ENCODE measurements around the gene TMEM158.

The TMEM158 gene

DNA sequence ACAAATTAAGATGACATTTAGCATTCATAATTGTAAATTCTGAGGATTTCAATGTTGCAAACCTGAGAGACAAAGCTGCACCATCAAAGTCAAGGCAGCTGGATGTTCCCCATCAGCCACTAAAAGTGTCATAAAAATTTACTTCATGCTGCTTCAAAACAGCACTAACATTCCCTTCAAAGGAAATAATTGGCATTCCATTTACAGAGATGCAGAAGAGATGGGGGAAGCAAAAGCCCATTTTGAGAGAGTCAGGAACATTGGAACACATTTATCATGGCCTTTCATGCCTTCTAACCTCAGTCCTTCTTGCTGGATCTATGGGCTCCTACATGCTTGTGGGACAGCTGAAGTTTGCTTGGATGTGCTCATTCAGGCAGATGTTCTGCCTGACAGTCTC lies 6.4 kb upstream of the TMEM158 start:
- DNase-seq: no peak

DNA sequence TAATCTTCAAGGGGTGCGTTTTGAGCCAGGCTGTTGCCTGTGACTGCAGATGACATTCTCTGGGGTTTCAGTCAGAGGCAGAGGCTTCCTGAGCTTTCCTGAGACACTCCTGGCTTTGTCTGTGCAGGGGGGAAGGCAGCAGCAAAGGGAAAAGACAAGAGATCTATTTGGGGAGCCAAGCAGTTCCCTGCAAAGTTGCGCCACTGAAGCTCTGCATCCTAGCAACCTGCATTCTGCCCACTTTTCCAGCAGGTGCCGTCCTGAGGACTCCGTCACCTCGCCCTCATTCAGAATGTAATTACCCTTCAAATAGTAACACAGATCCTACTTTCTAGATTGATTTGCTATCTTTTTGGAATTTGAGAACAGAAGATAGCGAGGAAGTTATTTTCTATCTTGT lies 1.9 kb upstream of the TMEM158 start:
- no peak for DNase-seq

DNA sequence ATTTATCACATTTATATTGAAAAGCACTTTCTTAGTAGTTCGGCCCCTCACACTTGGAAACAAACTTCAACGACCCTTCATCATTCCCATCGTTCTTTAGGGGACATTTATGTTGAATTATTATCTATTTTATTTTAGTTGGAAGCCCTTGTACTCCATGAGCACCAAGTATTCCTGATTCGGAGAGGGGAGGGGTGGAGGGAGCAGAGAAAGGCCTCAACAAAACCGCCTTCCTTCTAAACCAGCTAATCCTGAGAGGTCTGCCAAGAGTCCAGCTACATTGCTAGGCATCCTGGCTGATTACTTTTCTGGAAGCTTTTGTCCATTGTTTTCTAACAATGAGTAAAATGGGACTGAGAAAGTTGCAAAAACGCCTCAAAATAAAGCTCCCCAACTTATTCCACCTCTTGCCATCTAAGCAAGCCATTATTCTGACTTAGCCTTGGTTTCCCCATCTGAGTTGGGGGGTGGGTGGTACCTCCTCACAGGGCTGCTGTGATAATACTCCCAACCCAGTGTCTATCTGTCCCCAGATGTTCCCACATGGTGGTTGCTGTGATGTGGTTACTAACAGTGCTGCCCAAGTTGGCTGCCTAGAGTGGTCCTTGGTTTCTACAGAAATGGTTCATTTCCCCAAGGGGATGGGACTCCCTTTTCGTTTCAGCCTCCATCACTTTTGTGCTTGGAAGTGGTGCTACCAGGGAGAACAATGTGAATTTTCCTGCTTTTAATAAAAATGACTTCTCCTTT lies 1.2 kb upstream of the TMEM158 start:
- DNase-seq: no peak

DNA sequence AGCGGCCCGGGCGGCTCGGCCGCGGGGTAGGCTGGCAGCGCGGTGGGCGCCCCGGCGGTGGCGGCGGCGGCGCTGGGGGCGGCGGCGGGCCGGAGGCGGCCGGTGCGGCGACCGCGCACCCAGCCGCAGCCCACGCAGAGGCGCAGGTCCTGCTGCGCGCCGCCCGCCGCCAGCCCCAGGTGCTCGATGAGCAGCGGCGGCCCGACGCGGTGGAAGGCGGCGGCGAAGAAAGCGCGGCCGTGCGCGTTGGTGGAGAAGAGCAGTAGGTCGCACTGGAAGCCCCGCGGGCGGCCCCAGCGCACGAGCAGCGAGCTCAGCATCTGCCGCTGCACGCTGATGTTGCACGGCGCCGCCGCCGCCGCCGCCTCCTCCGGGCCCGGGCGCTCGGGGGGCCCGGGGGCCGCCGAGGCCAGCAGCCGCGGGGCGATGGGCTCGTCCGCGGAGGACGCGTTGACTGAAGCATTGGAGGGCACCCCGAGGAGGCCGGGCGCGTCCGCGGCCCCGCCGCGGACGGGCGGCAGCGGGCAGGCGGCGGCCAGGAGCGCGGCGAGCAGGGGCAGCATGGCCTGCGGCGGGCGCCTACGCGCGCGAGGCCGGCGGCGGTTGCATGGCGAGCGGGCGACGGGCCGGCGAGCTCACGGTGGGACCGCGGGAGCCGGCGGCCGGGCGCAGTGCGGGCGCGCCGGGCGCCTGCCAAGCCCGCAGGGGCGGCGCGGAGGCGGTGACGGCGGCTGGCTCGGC lies 452 bp downstream of the TMEM158 start:
- no peak for DNase-seq

- DNase-seq: no peak
Measured at GRCh38 chr3:45224824-45225464, 1.1 kb downstream of the TMEM158 start.

GRCh38 chr3:45223889-45224727 lies 2.0 kb downstream of the TMEM158 start:
- no peak for DNase-seq

DNA sequence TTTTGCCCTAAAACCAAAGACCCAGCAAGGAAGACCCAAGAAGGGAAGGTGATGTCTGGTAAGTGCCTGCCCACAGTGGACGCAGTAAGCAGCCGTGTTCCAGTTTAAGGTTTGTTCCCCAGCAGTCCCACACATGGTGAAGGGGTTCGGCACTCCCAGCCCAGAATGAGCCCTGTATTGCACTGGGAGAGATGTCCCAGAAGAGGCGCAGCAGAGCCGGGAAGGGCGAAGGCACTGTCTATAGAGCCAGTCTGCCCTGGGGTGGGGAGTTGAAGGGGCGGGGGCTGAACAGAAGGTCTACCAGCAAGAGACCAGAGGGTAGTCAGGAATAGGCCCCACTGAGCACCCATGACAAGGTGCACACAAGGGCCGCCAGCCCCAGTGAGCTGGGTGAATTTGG lies 6.4 kb downstream of the TMEM158 start:
- DNase-seq: no peak

- DNase-seq: no peak
Measured at GRCh38 chr3:45218578-45219390, 7.3 kb downstream of the TMEM158 start.

DNA sequence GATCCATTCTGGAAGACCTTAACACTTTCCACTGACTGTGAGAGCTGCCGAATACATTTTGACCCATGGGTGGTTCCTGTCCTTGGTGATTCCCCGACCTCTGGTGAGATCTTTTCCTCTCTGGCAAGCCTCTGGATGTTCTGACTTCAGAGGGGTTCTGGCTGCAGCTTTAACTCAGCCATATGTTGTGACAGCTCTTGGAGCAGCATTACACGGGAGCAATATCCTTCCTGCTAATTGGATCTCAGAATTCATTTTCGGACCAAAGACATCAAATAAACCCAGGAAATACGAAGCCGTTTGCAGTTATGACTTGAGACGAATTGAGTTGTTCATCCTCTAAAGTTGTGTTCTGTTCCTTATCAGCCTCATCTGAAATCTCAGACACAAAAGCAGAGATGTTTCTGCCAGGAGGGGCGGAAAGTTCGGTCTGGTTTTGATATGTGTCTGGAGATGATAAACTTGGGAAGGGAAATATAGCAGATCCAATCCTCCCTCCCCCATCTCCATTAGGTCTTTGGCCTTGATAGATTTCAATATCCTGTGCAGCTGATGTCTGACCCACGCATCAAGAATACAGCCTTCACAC lies 10.0 kb downstream of the TMEM158 start:
- no peak for DNase-seq

DNA sequence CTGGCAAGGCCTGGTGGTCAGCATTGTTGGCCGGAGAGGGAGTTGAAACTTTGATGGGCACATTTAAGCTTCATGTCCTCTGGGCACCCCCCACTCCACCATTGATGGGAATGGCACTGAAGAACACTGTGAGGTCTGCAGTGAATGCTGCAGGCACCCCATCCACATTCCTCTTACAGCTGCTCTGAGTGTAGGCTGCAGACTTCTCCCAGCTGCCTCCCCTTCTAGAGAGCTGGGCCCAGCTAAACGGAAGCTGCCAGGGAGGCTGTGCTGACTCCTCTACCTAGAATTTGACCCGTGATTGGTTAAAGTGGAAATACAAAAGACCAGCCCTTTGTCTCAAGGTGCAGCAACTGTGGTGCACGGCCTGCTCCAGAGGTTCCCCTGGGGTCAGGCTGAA lies 10.6 kb downstream of the TMEM158 start:
- no peak for DNase-seq

GRCh38 chr3:45214061-45214680 lies 11.9 kb downstream of the TMEM158 start:
- DNase-seq: no peak

GRCh38 chr3:45212095-45212468 lies 14.0 kb downstream of the TMEM158 start:
- no peak for DNase-seq

DNA sequence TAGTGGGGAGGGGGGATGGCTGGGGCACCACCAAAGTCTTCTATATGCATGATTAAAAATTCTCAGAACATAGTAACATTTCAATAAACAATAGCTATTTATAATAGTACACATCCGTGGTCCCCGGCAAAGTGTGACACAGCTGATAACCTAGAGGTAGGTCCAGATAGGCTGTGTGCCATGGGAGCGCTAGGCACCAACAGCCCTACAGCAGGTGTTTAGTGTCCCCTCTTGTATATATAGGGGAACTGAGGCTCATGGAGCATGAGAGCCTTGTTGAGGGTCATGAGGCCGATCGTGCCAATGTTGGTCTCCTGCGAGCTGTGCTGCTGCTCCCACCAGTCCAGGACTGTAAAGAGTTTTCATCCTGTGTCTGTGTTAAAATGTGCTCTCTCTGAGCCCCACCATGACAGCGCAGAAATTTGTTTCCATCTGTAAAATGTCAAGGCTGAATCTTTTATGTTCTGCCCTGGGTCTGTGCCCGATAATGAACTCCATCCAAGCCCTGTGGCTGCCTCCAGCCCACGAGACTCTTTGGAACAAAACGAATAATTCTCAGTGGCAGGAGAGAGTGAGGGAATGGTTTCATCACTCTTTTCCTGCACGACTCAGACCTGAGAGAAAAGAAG lies 14.5 kb downstream of the TMEM158 start:
- no peak for DNase-seq

DNA sequence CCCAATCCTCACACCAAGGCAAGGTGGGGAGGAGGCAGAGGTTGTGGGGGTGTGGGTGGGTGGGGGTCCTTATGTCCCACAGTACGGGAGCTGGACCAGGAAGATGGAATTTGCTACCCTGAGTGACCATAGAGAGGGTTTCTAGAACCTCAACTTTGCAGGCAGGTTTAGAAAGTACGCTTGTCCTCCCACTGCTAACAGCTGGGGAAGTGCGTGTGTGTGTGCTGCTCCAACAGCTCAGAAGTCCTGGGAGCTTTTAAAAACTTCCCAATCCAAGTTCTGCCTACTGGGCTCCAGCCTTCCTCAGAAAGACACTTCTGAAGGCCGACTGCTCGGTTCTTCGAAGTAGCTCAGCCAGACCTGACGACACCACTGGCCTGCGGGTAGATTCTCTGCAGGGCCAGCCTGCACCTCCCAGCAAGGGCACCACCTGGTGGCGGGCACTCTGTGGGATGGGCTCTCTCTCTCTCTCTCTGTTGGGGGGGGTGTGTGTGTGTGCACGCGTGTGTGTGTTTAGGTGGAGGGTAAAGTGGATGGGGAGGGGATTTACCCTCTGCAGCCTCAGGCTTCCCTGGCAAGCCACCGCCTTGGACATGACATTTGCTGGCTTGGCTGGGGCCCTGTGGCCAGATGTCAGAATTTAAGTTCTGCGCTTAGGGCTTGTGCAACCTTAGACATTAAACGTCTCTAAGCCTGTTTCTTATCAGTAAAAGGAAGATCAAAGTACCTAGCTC lies 15.6 kb downstream of the TMEM158 start:
- no peak for DNase-seq

- no peak for DNase-seq
Measured at GRCh38 chr3:45209526-45209925, 16.6 kb downstream of the TMEM158 start.

DNA sequence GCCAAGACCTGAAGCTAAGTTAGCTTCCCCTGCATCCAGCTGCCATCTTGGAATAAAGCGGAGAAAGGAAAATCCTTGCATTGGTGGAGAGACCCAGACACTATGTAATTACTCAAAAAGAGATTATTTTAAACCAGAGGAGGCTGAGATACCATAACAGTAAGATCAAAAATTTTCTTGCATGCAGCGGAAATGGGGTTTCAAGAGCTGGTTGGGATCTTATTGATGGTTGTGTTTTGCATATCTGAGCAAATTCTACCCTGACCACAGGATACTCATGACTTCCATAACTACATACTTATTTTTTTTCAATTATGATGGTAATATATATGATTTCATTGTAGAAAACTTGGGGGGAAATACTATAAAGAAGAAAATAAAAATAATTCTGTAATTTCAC lies 17.5 kb downstream of the TMEM158 start:
- DNase-seq: no peak

GRCh38 chr3:45207446-45207845 lies 18.6 kb downstream of the TMEM158 start:
- DNase-seq: no peak

DNA sequence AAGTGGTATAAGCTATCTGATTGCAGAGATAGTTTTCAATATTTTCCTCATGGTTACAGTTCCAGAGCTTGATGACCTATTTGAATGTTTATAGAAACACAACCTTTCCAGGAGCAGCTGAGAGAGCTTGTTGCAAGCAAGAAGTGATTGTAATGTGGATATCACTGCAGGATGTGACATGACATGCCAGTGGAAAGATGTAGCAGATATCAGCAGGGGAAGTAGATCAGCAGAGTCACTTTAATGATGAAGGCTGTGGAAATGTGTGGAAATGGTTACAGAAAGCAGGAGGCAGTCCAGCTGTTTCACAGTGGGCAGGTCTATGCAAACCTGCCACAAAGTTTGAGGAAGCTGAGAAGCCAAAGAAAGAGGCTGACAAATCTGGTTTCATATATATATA lies 21.0 kb downstream of the TMEM158 start:
- no peak for DNase-seq

GRCh38 chr3:45204136-45204535 lies 22.0 kb downstream of the TMEM158 start:
- DNase-seq: no peak

Measured in NCI-H187 (cell line).